GM12872 (cell line): Measurements from ENCODE around the gene CAPN8.

Experiments used
- TF ChIP-seq, protein P1 (sequence below): IDR thresholded peaks from 3 replicates; pipeline ENCODE4 v1.5.1; 2011; ENCODE audit warnings: low read depth, mild to moderate bottlenecking, low read length, moderate library complexity; ENCODE audit not compliant: insufficient read depth

CAPN8 gene

DNA sequence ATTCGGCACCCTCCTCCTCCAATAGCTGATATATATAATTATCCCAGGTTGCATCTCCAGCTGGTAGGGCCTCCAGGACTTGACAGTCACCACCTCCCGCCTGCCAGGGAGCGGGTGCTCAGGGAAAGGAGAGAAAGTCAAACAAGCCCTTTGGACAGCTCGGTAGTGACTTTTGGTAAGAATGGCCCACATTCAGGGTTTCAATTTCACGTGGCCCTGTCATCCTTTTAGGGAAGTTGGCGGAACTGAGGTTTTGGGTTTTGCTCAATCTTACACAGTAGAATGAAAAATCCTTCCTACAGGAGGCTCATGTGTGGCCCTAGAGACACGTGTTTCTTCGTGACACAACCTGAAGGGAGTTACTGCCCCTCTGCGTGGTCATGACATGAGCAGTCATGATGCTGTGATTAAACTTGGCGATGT lies 44.2 kb downstream of the CAPN8 start:
- TF ChIP-seq, protein P1, sequence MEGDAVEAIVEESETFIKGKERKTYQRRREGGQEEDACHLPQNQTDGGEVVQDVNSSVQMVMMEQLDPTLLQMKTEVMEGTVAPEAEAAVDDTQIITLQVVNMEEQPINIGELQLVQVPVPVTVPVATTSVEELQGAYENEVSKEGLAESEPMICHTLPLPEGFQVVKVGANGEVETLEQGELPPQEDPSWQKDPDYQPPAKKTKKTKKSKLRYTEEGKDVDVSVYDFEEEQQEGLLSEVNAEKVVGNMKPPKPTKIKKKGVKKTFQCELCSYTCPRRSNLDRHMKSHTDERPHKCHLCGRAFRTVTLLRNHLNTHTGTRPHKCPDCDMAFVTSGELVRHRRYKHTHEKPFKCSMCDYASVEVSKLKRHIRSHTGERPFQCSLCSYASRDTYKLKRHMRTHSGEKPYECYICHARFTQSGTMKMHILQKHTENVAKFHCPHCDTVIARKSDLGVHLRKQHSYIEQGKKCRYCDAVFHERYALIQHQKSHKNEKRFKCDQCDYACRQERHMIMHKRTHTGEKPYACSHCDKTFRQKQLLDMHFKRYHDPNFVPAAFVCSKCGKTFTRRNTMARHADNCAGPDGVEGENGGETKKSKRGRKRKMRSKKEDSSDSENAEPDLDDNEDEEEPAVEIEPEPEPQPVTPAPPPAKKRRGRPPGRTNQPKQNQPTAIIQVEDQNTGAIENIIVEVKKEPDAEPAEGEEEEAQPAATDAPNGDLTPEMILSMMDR = no peak

DNA sequence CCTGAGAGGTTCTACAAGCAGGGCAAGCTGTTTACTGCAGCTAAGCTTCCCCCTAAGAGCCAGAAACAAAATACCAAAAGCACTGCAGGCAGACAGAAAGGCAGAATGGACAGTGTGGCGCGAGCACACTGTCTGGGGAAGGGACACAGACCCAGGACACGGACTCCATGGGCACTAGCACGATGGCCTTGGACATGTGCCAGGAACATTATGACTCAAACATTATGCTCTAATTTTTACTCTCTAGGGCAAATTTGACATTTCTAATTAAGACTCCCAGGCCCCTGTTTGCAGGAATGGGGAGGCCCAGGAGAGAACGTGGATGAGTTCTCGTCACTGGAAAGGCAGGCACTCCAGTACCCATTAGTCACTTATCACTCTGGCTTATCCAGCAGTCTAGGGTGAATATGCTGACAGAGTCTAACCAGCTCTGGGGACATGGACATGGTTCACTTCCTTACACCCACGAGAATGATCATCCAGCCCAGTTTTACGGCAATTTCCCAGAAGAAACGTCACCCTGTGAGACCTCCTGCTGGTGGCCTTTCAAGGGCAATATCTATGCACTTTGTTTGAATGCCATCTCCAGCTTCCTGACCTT lies 45.1 kb downstream of the CAPN8 start:
- TF ChIP-seq, protein P1 = no peak

GRCh38 chr1:223618680-223619079 lies 46.8 kb downstream of the CAPN8 start:
- TF ChIP-seq, protein P1 = no peak

- TF ChIP-seq, protein P1 = no peak
Measured at GRCh38 chr1:223617323-223618070, 48.0 kb downstream of the CAPN8 start.

DNA sequence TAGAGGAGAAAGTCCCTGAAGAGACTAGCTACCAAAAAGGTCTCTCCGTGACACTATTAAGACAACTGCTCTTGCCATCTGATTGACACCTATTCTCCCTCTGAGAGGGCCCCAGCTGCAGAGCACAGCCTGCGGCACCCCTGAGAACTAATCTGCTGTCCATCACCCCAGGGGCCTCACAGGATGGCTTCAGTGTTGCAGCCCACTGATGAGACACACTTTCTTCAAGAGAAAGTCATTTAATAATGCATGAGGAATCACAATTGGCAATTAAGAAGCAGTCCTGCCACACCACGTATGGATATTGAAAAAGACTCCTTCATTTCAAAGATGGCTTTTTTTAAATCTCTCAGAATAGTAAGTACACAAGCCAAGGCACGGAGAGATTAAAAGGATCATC lies 48.9 kb downstream of the CAPN8 start:
- TF ChIP-seq, protein P1 = no peak

DNA sequence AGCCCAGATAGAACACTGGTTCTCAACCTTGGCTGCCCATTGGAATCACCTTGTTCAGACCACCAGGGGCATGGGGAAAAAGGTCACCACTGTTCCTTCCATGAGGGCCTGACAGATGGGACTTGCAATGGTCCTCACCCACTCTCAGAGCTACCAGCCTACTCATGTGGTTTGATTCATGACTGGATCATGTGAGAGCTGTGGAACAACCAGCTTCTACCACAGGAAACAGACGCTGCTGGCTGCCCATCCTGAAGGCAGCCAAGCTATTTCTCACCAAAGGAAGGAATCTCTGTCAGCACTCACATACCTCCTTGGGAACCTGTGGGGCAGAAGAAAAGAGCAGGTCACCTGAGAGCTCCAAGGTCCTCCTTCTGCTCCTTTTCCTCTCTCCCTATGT lies 53.6 kb downstream of the CAPN8 start:
- TF ChIP-seq, protein P1 = no peak

- TF ChIP-seq, protein P1 = no peak
Measured at GRCh38 chr1:223609977-223610376, 55.5 kb downstream of the CAPN8 start.
